Fibroblast of pulmonary artery (primary cell): ENCODE measurements around the gene KLK10.
"Not testable (repeated sequence)": the region's sequence is repeated elsewhere in the genome, so short reads cannot be mapped to it uniquely, and the experiment has no call there.

Experiments
- DNase-seq: peaks from one replicate; pipeline ENCODE4 v3.0.0-alpha.2; 2010; ENCODE audit warnings: low read depth
- H3K4me3 ChIP-seq: replicated peaks from 2 replicates; pipeline ENCODE4 v1.5.1; 2011; ENCODE audit warnings: low read depth, mild to moderate bottlenecking, control low read depth, low read length, moderate library complexity
- CTCF ChIP-seq: IDR thresholded peaks from 2 replicates; pipeline ENCODE4 v1.5.1; 2011; ENCODE audit warnings: mild to moderate bottlenecking, control low read depth, low read length, inconsistent platforms; ENCODE audit errors: missing control alignments

KLK10 gene

GRCh38 chr19:50979758-50980157 lies 39.8 kb downstream of the KLK10 start:
- no peak for TF ChIP-seq CTCF
- DNase-seq: no peak
- no peak overlapping the region for H3K4me3 ChIP-seq

GRCh38 chr19:50978772-50979390 lies 40.6 kb downstream of the KLK10 start:
- TF ChIP-seq CTCF: no peak
- H3K4me3 ChIP-seq: no peak overlapping the region
- no peak for DNase-seq

- no peak for TF ChIP-seq CTCF
- no peak for DNase-seq
- no peak overlapping the region for H3K4me3 ChIP-seq
Observed at GRCh38 chr19:50977626-50978025, 41.9 kb downstream of the KLK10 start.

- no peak for DNase-seq
- H3K4me3 ChIP-seq: no peak overlapping the region
- no peak for TF ChIP-seq CTCF
Observed at GRCh38 chr19:50975766-50976165, 43.7 kb downstream of the KLK10 start.

- H3K4me3 ChIP-seq: no peak overlapping the region
- no peak for TF ChIP-seq CTCF
- DNase-seq: no peak
Observed at GRCh38 chr19:50974702-50975556, 44.6 kb downstream of the KLK10 start.

- TF ChIP-seq CTCF: no peak
- DNase-seq: no peak
- no peak overlapping the region for H3K4me3 ChIP-seq
Observed at GRCh38 chr19:50972795-50973376, 46.6 kb downstream of the KLK10 start.

GRCh38 chr19:50969810-50970209 lies 49.7 kb downstream of the KLK10 start:
- not testable (repeated sequence) for DNase-seq, H3K4me3 ChIP-seq
